ENCODE results near the gene KCNIP3. TPM values are rescaled to one million over a fixed set of nuclear protein-coding genes. Genes with fewer than 3 reads are reported as not detected.

The KCNIP3 gene
- total and polyA plus RNA-seq, 4 donors: 0.26 to 1.1 (median 0.62) TPM

DNA sequence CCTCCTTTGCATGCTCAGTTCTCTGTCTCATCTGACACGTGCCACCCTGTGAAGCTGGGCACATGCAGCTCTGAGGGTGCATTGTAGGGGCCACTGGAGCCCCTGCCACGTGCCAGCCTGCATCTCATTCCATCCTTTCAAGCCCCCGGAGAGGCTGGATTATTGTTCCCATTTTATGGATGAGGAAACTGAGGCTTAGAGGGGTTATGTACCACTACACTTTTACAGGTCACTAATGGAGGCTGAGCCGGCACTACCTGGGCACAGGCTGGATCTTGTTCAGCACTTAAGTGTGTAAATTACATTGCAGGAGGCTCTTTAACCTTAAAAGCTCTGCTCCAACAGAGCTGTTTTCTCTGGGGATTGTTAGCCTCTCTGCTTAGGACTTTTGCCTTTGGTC is 47.5 kb downstream of the KCNIP3 start:
- TF ChIP-seq FOXA2 (IDR thresholded peaks at IDR 0.05): no peak
- no peak for TF ChIP-seq HNF4A (conservative IDR thresholded peaks at IDR 0.05)
- TF ChIP-seq HNF4G (IDR thresholded peaks at IDR 0.05): no peak
- no peak for TF ChIP-seq RAD21 (IDR thresholded peaks at IDR 0.05)
- no peak for TF ChIP-seq SP1 (IDR thresholded peaks at IDR 0.05)
- TF ChIP-seq, protein P1, sequence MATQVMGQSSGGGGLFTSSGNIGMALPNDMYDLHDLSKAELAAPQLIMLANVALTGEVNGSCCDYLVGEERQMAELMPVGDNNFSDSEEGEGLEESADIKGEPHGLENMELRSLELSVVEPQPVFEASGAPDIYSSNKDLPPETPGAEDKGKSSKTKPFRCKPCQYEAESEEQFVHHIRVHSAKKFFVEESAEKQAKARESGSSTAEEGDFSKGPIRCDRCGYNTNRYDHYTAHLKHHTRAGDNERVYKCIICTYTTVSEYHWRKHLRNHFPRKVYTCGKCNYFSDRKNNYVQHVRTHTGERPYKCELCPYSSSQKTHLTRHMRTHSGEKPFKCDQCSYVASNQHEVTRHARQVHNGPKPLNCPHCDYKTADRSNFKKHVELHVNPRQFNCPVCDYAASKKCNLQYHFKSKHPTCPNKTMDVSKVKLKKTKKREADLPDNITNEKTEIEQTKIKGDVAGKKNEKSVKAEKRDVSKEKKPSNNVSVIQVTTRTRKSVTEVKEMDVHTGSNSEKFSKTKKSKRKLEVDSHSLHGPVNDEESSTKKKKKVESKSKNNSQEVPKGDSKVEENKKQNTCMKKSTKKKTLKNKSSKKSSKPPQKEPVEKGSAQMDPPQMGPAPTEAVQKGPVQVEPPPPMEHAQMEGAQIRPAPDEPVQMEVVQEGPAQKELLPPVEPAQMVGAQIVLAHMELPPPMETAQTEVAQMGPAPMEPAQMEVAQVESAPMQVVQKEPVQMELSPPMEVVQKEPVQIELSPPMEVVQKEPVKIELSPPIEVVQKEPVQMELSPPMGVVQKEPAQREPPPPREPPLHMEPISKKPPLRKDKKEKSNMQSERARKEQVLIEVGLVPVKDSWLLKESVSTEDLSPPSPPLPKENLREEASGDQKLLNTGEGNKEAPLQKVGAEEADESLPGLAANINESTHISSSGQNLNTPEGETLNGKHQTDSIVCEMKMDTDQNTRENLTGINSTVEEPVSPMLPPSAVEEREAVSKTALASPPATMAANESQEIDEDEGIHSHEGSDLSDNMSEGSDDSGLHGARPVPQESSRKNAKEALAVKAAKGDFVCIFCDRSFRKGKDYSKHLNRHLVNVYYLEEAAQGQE (IDR thresholded peaks at IDR 0.05): no peak
- TF ChIP-seq JUND (IDR thresholded peaks at IDR 0.05): no peak
- TF ChIP-seq, protein P2, sequence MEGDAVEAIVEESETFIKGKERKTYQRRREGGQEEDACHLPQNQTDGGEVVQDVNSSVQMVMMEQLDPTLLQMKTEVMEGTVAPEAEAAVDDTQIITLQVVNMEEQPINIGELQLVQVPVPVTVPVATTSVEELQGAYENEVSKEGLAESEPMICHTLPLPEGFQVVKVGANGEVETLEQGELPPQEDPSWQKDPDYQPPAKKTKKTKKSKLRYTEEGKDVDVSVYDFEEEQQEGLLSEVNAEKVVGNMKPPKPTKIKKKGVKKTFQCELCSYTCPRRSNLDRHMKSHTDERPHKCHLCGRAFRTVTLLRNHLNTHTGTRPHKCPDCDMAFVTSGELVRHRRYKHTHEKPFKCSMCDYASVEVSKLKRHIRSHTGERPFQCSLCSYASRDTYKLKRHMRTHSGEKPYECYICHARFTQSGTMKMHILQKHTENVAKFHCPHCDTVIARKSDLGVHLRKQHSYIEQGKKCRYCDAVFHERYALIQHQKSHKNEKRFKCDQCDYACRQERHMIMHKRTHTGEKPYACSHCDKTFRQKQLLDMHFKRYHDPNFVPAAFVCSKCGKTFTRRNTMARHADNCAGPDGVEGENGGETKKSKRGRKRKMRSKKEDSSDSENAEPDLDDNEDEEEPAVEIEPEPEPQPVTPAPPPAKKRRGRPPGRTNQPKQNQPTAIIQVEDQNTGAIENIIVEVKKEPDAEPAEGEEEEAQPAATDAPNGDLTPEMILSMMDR (IDR thresholded peaks at IDR 0.05; ENCODE audit: low read depth, low read length, missing input control): no peak
- TF ChIP-seq EGR1 (IDR thresholded peaks at IDR 0.05; ENCODE audit: low read depth in 2 of 2): no peak
- no peak overlapping the region for H3K27ac ChIP-seq (ENCODE audit: low read depth in 1 of 2, low read length in 2 of 2)
- no peaks in the 10 kb centered on the region for H3K36me3 ChIP-seq (ENCODE audit: control insufficient read depth in 4 of 4, insufficient read depth in 3 of 4, low read depth in 1 of 4, low read length in 3 of 4)
- peaks cover 3 to 15% (median 11%) of the 10 kb centered on the region in 4 donors for H3K4me1 ChIP-seq (ENCODE audit: control insufficient read depth in 4 of 4, insufficient read depth in 4 of 4, low read length in 3 of 4)
- H3K9me3 ChIP-seq (ENCODE audit: control insufficient read depth in 4 of 4, low read length in 3 of 4): no peaks in the 10 kb centered on the region
- H3K27me3 ChIP-seq (ENCODE audit: control insufficient read depth in 4 of 4, insufficient read depth in 4 of 4, low read length in 3 of 4): no peaks in the 10 kb centered on the region
- no peak overlapping the region for H3K4me3 ChIP-seq (ENCODE audit: low read depth in 1 of 3, low read length in 3 of 3)
- WGBS: 82% methylated on average over 4 of the region's 4 CpGs
- no peak for DNase-seq (ENCODE audit: low spot score)
- no peak overlapping the region for H3K9ac ChIP-seq (ENCODE audit: low read depth in 1 of 2, low read length in 2 of 2)

GRCh38 chr2:95345081-95345562 is 48.0 kb downstream of the KCNIP3 start:
- no peak for DNase-seq (ENCODE audit: low spot score)
- TF ChIP-seq YY1 (IDR thresholded peaks at IDR 0.05): no peak
- no peak for TF ChIP-seq GABPA (IDR thresholded peaks at IDR 0.05 in 1 of 2, conservative IDR thresholded peaks at IDR 0.05 in 1 of 2)
- TF ChIP-seq ZBTB33 (IDR thresholded peaks at IDR 0.05): no peak
- no peak for TF ChIP-seq NR2F2 (IDR thresholded peaks at IDR 0.05)
- no peak for TF ChIP-seq HNF4G (IDR thresholded peaks at IDR 0.05)
- no peak for TF ChIP-seq RXRA (IDR thresholded peaks at IDR 0.05)
- TF ChIP-seq, protein P2 (IDR thresholded peaks at IDR 0.05; ENCODE audit: low read depth, low read length, missing input control): no peak
- no peak overlapping the region for H3K4me3 ChIP-seq (ENCODE audit: low read depth in 1 of 3, low read length in 3 of 3)
- no peak overlapping the region for H3K9ac ChIP-seq (ENCODE audit: low read depth in 1 of 2, low read length in 2 of 2)
- H3K27ac ChIP-seq (ENCODE audit: low read depth in 1 of 2, low read length in 2 of 2): no peak overlapping the region
- 20% methylated on average over 24 of the region's 24 CpGs for WGBS
- H3K4me1 ChIP-seq (ENCODE audit: control insufficient read depth in 4 of 4, insufficient read depth in 4 of 4, low read length in 3 of 4): peaks cover 3 to 15% (median 11%) of the 10 kb centered on the region in 4 donors
- no peaks in the 10 kb centered on the region for H3K36me3 ChIP-seq (ENCODE audit: control insufficient read depth in 4 of 4, insufficient read depth in 3 of 4, low read depth in 1 of 4, low read length in 3 of 4)
- H3K9me3 ChIP-seq (ENCODE audit: control insufficient read depth in 4 of 4, low read length in 3 of 4): no peaks in the 10 kb centered on the region
- no peaks in the 10 kb centered on the region for H3K27me3 ChIP-seq (ENCODE audit: control insufficient read depth in 4 of 4, insufficient read depth in 4 of 4, low read length in 3 of 4)

Measured in liver (tissue), 9 donors.